ENCODE results near the gene GTF2IRD1.

DNA sequence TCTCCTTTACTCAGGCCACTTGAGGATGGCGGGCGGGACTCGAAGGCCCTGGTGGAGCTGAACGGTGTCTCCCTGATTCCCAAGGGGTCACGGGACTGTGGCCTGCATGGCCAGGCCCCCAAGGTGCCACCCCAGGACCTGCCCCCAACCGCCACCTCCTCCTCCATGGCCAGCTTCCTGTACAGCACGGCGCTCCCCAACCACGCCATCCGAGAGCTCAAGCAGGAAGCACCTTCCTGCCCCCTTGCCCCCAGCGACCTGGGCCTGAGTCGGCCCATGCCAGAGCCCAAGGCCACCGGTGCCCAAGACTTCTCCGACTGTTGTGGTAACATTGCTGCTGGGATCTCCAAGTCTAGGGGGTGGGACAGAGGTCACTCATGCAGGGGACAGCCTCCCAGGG is 65.7 kb downstream of the GTF2IRD1 start:
- TF ChIP-seq, protein P1, sequence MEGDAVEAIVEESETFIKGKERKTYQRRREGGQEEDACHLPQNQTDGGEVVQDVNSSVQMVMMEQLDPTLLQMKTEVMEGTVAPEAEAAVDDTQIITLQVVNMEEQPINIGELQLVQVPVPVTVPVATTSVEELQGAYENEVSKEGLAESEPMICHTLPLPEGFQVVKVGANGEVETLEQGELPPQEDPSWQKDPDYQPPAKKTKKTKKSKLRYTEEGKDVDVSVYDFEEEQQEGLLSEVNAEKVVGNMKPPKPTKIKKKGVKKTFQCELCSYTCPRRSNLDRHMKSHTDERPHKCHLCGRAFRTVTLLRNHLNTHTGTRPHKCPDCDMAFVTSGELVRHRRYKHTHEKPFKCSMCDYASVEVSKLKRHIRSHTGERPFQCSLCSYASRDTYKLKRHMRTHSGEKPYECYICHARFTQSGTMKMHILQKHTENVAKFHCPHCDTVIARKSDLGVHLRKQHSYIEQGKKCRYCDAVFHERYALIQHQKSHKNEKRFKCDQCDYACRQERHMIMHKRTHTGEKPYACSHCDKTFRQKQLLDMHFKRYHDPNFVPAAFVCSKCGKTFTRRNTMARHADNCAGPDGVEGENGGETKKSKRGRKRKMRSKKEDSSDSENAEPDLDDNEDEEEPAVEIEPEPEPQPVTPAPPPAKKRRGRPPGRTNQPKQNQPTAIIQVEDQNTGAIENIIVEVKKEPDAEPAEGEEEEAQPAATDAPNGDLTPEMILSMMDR (conservative IDR thresholded peaks at IDR 0.05 in 1 of 2, IDR thresholded peaks at IDR 0.05 in 1 of 2; ENCODE audit: low read depth in 1 of 2, low read length in 2 of 2), result no peak
- no peak for TF ChIP-seq EZH2 (IDR thresholded peaks at IDR 0.05; ENCODE audit: low read length, missing control alignments)
